ENCODE results near the gene USE1.

DNA sequence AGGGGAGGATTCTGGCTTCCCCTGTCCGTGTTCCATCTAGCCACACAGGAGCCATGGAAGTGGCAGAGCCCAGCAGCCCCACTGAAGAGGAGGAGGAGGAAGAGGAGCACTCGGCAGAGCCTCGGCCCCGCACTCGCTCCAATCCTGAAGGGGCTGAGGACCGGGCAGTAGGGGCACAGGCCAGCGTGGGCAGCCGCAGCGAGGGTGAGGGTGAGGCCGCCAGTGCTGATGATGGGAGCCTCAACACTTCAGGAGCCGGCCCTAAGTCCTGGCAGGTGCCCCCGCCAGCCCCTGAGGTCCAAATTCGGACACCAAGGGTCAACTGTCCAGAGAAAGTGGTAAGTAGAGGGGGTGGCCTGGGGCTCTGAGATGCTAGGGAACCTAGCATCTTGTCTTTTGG, 53.6 kb downstream of the USE1 start:
- TF ChIP-seq, protein P1, sequence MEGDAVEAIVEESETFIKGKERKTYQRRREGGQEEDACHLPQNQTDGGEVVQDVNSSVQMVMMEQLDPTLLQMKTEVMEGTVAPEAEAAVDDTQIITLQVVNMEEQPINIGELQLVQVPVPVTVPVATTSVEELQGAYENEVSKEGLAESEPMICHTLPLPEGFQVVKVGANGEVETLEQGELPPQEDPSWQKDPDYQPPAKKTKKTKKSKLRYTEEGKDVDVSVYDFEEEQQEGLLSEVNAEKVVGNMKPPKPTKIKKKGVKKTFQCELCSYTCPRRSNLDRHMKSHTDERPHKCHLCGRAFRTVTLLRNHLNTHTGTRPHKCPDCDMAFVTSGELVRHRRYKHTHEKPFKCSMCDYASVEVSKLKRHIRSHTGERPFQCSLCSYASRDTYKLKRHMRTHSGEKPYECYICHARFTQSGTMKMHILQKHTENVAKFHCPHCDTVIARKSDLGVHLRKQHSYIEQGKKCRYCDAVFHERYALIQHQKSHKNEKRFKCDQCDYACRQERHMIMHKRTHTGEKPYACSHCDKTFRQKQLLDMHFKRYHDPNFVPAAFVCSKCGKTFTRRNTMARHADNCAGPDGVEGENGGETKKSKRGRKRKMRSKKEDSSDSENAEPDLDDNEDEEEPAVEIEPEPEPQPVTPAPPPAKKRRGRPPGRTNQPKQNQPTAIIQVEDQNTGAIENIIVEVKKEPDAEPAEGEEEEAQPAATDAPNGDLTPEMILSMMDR (IDR thresholded peaks at IDR 0.05) = no peak
- TF ChIP-seq JUN (IDR thresholded peaks at IDR 0.05) = no peak
- no peak for TF ChIP-seq EP300 (IDR thresholded peaks at IDR 0.05)
- TF ChIP-seq CEBPB (IDR thresholded peaks at IDR 0.05) = no peak
- no peak for TF ChIP-seq BHLHE40 (IDR thresholded peaks at IDR 0.05; ENCODE audit: low read depth, low read length)
- TF ChIP-seq MYC (IDR thresholded peaks at IDR 0.05; ENCODE audit: borderline replicate concordance, low read length) = no peak
- TF ChIP-seq JUNB (IDR thresholded peaks at IDR 0.05) = no peak
- TF ChIP-seq PHF8 (IDR thresholded peaks at IDR 0.05; ENCODE audit: borderline replicate concordance, low read depth) = no peak
- no peak for TF ChIP-seq RAD21 (conservative IDR thresholded peaks at IDR 0.05 in 1 of 2, IDR thresholded peaks at IDR 0.05 in 1 of 2)
- TF ChIP-seq ZFP36 (IDR thresholded peaks at IDR 0.05; ENCODE audit: borderline replicate concordance, partially characterized antibody) = no peak
- TF ChIP-seq POLR2A (IDR thresholded peaks at IDR 0.05; ENCODE audit: low read length) = no peak
- no peak for TF ChIP-seq SREBF2 (IDR thresholded peaks at IDR 0.05)
